Stimulated activated CD4-positive, alpha-beta T cell treated with anti-CD3 and anti-CD28 coated beads, Interleukin-4, amount 100 ng/mL, for 24 hours (primary cell): ENCODE data around the gene ICOS.

Experiments
- DNase-seq: peaks from one replicate; pipeline ENCODE4 v3.0.0-alpha.2; 2020

Gene ICOS, protein sequence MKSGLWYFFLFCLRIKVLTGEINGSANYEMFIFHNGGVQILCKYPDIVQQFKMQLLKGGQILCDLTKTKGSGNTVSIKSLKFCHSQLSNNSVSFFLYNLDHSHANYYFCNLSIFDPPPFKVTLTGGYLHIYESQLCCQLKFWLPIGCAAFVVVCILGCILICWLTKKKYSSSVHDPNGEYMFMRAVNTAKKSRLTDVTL

DNA sequence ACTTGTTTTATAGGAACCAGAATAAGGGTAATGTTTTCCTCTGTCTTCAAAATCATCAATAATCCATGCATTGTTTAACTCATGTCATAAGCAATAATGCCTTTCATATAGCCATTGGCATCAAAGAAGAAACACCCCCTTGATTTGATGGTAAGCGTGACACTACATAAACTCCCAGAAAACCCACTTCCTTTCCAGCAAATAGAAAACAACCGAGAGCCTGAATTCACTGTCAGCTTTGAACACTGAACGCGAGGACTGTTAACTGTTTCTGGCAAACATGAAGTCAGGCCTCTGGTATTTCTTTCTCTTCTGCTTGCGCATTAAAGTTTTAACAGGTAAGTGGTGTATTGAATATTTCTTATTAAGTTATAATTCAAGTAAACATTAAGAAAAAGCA, at the start of gene ICOS:
Gene ICOS, plus strand, starts transcription at position 229 of the 400 bp plus-strand sequence. Its CDS starts 52 bp downstream, at position 281.
- peak; percentile 62 for DNase-seq

DNA sequence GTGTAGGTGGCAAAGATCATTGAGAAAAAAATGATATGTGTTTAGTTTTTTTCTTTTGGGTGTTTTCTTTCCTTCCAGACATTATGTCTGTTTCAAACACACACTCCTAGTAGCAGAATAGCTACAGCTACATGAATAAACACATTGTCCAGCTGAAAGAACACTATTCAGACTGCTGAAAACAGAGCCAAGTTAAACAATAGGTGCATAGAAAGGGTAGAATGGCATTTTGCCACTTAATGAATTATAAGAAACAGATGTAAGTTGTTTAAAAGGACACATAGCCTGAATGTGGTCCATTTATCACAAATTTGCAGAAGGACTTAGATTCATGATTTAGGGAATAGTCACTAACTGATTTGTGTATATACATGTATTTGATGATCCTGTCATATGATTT, 48.9 kb upstream of the ICOS start:
- DNase-seq = no peak

DNA sequence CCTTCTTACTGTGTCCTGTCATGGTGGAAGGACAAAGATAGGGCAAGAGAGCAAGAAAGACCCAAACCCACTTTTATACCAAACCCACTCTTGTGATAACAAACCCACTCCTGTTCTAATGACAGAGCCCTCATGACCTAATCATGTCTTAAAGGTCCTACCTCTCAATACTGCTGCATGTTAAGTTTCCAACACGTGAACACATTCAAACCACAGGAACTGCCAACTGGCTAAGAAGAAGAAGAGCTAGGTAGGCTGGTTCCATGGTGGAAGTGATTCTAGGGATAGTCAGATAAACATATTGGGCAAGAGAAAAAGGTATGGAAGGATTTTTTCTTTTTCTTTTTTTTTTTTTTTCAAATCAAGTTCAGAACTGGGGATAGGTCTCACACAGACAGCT, 47.0 kb upstream of the ICOS start:
- no peak for DNase-seq

DNA sequence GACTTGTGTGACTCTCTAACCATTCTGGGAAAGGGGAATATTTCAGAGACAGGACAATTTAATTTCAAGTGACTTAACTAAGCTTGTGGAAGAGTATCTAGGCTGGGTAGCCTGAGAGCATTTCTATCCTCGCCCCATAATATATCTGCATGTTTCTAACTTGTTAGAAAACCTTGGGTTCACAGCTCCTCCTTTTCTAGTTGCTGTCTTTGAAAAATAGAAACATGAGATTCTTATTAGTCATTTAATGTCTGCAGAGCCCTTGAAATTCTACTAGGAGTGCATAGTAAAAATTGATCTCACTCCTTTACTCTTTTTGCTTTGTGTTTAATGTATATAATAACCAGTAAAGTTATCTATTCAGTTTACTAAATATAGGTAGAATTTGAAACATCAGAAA, 46.6 kb upstream of the ICOS start:
- no peak for DNase-seq

DNA sequence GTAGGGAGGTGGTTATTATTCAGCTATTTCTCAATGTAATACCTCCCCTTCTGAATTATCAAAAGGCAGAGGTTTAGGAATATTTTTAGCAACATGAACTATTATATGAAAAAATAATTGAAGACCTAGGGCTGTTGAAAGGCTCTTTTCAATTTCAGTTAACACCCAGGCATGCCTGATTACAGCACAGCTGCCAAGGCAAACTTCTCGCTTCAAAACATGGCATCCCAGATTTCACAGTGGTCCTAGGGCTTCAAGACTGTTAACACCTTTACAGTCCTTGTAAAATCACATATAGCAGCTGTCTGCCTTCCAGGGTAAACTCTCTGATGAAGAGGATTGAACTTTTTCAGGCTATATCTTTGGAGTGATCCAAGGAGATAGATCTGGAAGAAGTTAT, 45.8 kb upstream of the ICOS start:
- no peak for DNase-seq

DNA sequence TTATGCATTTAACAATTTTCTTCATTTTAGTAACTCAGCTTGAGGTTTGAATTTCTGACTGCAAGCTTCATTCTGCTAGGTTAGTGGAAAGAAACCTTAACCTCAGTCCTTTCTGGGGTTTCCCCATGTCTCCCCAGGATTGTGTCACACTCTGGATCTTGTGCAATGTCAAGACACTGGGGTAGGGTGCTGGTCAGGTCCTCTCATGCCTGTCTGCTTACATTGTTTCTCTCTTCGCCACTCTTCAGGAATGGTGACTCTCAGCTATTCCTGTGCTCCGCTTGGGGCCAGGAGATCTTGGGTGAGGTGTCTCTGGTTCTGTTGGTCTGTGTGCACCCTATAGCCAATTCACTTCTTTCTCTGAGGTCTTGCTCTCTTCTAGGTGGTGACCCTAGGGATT, 45.1 kb upstream of the ICOS start:
- peak; percentile 71 for DNase-seq

DNA sequence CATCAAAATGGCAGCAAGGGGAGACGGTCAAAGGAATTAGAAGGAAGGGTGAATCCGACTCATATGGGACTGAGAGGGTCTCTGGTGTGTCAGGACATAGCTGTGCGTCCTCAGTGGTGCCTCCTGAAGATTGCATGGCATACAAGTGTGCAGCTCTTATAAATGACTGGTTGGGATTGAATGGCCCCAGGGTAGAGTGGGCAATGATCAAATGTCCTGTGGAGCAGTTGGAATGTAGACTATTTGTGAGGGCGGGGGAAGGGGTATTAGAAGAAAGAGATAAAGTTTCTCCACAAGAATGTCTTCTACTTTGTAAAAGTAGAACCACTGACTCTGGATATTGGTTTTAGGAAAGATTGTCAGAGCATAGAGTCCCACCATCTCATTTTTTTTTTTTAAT, 44.4 kb upstream of the ICOS start:
- DNase-seq = no peak

DNA sequence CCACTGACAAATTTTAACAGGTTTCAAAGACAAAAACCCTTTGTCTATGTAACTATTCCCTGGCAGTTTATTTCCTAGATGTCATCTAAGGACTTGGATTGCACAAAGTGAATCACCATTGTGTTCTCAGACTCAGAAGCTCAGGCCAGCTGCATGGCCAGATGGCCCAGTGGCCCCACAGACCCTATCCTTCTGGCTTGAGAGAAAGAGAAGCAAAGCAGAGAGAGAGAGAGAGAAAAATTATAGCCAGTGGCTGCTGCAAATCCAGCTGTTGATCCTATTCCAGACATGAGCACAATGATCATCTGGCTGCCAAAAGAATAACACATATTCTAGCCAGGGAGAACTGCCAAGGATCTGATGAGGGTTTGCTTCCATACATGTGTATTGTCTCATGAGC, 43.2 kb upstream of the ICOS start:
- DNase-seq = no peak

DNA sequence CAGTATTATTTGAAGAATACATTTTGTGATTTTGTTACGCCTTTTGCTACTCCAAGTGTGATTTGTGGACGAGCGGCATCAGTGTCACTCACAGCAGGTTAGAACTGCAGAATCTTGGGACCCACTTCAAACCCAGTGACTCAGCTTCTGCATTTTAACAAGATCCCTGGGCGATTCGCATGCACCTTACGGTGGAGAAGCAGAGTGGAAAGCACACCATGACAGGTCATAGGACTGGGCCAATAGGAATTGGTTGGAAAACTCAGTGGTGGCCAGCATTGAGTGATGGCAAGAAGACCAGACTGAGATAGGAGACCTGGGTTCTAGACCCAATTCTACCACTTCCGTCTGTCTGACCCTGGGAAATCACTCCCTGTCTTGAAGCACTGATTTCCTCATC, 42.7 kb upstream of the ICOS start:
- no peak for DNase-seq

DNA sequence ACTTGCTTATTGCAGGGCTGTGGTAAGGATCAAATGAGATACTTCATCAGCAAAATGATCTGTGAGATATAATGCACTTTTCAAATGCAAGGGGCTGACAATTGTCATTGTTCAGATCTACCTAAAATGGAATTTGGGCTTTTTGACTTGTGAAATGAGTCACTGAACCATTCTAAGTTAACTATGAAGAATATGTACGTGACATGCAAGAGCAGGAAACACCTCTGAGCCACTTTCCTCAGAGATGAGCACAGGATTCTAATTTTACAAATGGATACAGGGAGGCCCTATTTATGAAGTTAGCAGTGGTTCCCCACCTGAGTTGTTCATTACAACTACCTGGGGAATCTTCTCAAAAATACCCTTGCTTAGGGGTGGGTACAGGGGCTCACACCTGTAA, 42.3 kb upstream of the ICOS start:
- no peak for DNase-seq

DNA sequence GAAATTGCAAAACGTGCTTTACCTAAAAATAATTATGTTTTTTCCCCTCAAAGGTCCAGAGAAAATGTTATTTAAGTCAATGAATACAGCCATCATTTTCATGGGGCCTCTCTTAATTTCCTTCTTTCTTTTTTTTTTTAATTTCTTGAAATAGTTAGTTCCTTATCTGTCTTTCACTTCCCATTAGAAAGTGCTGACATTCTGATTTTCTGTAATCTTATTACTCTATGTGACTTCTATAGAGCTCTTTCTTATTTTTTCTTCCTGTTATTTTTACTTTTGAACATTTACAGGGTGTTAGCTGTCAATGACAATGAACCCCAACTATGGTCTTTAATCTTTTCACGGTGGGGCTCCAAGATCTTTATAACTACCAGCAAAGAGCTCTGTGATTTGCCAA, 39.0 kb upstream of the ICOS start:
- no peak for DNase-seq

DNA sequence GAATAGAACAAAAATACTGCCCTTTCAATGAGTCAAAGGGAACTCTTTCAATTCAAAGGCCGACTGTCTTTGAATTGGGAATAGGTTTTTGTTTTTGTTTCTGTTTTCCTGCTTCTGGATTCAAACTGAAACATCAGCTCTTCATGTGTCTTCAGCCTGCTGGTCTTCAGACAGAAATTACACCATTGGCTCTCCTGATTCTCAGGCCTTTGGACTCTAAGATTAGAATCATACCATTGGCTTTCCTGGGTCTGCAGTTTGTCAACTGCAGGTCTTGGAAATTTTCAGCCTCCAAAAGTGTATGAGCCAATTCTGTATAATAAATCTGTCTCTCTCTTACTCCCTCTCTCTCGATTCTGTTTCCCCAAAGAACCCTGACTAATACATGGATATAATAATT, 37.9 kb upstream of the ICOS start:
- DNase-seq = no peak

DNA sequence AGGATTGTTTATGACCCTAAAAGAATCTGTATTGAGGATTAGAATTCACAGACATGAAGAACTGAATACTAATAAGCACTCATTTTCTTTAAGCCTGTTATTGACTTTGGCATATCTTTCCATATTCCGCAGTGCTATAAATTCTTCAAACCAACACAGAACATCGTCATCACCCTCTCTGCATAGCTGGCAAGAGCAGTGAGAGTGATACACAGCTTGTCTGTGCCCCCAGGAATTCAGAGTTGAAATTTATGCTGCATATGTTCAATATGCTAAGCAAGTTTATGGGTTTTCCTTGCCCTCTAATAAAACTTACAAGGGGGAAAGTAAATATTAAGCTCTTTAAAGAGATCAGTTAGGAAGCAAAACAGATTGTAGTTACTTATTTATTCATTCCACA, 36.3 kb upstream of the ICOS start:
- DNase-seq = no peak

DNA sequence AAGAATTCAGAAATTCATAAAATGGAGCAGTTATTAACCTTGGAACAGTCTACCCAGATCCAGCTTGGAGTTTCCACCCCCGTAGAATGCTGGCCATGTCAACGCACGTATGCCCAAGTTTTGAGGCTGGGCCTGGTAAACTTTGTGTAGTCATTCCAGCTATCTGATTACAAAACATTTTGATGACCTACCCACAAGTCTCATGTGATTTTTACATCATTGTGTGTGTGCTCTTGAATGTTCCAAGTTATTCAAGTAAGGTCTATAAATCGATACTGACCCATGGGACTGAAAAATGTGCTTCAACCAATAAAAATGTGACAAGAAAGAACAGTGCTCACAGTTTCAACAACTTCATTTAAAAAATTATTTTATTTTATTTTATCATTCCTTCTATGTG, 32.5 kb upstream of the ICOS start:
- DNase-seq = no peak

DNA sequence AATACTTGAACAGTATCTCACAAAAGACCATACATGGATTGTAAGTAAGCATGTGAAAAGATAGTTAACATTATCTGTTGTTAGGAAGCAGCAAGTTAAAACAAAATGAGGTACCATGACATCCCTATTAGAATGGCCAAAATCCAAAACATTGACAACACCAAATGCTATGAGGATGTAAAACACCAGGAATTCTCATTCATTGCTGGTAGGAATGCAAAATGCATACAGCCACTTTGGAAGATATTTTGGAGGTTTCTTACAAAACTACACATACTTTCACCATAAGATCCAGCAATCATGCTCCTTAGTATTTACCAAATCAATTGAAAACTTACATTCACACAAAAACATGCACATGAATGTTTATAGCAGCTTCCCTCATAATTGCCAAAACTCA, 30.9 kb upstream of the ICOS start:
- DNase-seq = no peak

DNA sequence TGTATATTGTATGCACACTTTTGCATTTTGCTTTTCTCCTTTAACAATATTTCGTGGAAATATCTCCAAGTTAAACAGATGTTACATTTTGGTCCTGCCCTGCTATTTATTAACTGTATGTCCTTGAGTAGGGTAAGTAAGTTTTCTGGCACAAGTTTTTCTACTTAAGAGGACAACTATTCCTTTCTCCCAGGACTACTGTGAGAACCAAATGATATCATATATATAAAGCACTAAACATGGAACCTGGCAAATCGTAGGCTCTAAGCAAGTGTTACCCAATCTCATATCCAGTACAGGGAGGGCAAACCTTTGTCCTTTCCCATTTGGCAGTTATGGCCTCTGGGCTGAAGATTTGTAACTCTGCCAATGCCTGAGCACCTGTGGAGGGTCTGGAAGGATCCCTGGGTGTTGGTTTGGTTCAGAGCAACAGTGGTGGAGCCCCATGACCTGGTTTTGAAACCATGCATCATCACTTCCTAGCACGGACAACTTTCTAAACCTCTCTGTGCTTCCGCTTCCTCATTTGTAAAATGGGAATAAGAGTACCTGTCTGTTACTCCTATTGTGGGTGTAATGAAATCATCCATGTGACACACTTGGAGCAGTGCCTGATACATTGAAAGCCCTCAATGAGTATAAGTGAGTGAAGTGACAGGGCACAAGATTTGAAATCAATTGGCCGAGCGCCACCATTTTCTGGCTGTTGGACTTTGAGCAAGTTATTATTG, 28.3 kb upstream of the ICOS start:
- DNase-seq = no peak

DNA sequence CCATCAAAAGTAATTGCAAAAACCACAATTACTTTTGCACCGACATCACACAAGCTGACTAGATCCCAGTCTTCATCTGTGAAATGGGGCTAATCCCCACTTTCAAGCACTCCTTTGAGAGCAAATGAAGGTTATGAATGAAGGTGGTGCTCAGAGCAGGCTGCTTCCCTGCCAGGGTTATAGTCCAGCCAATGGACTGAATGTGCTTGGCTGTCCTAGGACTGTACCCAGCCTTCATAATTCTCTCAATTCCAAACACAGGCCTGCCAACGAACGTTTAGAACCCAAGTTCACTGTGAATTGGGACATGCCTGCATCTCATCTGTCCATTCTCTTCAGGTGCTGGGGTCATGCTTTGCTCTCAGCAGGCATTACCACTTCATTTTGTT, 27.8 kb upstream of the ICOS start:
- no peak for DNase-seq

DNA sequence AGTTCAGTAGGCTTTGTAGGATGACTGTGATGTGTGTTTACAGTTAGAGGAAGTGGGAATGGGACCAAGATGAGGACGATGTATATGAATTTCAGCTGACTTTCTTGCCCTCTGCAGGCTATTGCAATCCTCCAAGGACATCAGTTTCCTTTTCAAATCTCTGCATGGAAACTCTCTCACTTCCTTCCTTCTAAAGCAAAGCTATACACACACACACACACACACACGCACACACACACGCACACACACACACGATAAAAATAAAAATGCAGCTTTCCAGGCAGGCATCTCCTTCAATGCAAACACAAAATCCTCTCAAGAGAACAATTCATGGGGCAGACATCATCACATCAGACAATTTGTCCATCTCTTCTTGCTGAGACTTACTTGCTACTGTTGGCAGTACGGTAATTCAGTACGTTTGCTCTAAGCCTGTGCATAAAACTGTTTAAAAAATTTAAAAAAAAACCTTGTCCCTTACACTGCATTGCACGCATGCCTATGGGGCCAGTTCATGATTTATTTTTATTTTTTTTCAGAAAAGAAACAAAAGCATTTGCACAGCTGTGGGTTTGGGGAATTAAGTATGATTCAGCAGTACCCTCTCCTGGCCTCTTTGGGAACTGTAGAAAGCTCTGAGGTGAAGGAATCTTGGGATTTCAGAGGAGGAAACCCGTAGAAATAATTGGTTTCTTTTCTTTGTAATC, 27.1 kb upstream of the ICOS start:
- DNase-seq = peak; percentile 36

DNA sequence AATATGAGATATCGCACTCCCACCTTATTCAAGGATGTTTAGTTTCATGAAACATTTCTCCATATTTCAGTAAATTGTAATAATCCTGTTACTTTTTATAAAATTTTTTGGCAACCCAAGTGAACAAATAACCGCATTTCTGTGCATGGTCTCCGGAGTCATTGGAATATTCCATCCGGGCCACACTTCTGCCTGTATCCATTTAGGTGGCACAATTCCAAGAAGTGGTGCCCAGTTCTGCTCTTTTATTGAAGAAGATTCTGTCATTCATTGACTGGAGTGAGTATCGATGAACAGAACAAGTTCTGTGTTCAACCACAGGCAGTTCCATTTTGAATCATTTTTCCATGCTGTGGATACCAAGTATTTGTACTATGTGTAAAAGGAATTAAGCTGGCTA, 26.6 kb upstream of the ICOS start:
- no peak for DNase-seq

DNA sequence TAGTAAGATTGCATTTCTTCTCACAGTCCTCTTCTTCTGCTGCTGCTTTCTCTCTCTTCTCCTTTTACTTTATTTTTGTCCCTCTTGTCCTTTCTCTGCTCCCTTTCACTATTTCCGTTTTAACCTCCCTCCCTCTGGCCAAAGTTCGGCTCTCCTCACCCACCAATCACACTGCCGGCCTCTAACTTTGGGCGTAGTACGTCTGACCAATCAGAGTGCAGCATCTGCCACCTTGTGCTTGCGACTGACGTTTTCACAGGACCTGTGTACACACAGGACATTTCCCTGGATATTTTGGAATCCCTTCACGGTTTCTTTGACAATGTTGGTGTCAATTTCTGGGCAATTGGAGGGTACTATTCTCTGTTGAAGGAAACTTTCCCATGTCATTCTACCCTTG, 22.6 kb upstream of the ICOS start:
- DNase-seq = no peak

DNA sequence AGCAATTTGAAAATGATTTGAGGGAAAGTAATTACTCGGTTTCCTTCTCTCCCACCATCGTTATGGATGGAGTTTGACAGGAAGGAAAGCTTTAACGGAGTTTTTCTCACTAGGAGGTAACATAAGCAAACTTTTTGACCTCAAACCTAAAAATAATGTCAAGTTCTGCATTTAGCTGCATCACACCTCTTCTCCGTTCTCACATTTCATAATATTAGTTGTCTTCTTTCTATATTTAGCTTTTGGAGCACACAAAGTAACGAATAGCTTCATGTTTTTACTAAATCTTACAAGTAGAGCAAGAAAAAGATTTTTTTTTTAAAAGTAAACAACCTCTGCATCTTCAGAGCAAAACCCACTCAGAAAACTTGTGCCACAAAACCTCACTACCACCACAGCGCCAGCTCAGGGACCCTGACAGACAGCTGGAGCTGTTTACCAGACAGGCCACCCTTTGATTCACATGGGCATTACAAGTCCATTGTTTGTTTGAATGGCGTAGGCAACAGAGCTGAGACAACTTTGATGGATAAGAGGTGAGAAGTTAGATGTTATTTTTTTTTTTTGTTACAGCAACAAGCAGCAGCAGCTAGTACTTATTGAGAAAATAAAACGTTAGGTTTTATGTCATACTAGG, 21.9 kb upstream of the ICOS start:
- no peak for DNase-seq

DNA sequence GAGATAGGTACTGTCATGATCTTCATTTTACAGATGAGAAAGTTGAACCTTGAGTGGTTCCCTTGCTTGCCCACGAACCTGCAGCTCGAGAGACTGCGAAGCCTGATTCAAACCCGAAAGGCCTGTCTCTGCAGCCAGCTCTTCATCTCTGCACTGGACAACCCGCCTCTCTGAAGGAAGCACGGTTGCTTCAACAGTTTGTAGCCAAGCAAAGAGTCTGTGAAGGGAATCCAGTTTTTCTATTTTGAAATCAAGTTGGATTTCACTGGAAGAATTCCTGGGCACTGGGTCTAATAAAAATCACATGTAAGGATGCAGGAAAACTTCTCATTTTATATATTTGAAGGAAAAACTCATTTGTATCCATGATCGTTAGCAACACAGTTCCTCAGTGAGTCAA, 21.3 kb upstream of the ICOS start:
- DNase-seq = no peak

DNA sequence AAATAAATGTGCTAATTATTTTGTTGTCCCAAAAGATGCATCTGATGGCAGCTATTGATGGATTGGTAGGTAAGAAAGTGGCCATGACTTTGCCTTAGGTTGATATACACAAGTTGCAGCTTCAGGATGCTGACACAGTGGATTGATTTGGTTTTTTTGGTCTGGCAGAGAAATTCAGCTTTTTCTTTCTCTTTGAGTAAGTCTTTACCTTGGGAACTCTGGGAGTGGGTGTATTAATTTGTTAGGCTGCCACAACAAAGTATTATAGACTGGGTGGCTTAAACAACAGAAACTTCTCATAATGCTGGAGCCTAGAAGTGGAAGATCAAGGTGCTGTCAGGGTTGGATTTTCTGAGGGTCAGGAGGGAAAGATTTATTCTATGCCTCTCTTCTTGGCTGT, 19.8 kb upstream of the ICOS start:
- DNase-seq = no peak

DNA sequence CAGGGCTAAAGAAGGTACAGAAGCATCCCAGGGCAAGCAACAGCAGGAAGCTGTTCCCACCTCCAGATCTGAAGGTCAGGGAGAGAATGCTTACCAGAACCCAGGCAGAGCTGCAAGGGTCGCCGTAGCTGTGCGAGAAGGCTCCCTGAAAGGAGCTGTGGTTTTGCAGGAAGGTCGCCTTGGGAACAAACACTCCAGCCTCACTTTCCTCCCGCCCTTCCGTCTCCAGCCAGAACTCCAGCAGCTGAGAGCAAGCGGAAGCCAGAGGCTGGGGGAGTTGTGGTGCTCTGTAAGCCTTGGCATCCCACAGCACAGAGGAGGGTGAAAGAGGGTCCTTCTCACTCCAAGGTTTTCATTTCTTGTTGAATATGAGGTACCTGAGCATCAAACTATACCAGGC, 18.3 kb upstream of the ICOS start:
- no peak for DNase-seq
